GM15510 (cell line): ENCODE data around the gene MARS1.

Experiments
- POLR2A ChIP-seq: IDR thresholded peaks from 3 replicates; pipeline ENCODE4 v1.6.1; 2011; ENCODE audit warnings: borderline replicate concordance; ENCODE audit not compliant: insufficient read length; ENCODE audit errors: extremely low read depth

MARS1 gene

GRCh38 chr12:57498132-57498502 is 10.2 kb downstream of the MARS1 start:
- no peak for TF ChIP-seq POLR2A

GRCh38 chr12:57498571-57498970 is 10.7 kb downstream of the MARS1 start:
- TF ChIP-seq POLR2A, result no peak

- TF ChIP-seq POLR2A, result no peak
Measured at GRCh38 chr12:57500213-57500612, 12.3 kb downstream of the MARS1 start.

- TF ChIP-seq POLR2A, result no peak
Measured at GRCh38 chr12:57511161-57511560, 23.3 kb downstream of the MARS1 start.

GRCh38 chr12:57511588-57512325 is 23.9 kb downstream of the MARS1 start:
- no peak for TF ChIP-seq POLR2A

GRCh38 chr12:57512665-57513064 is 24.8 kb downstream of the MARS1 start:
- no peak for TF ChIP-seq POLR2A

- TF ChIP-seq POLR2A, result no peak
Measured at GRCh38 chr12:57513266-57513665, 25.4 kb downstream of the MARS1 start.

GRCh38 chr12:57514720-57515407 is 27.0 kb downstream of the MARS1 start:
- TF ChIP-seq POLR2A, result no peak

GRCh38 chr12:57515408-57515933 is 27.6 kb downstream of the MARS1 start:
- TF ChIP-seq POLR2A, result no peak

GRCh38 chr12:57515934-57516541 is 28.2 kb downstream of the MARS1 start:
- no peak for TF ChIP-seq POLR2A

- no peak for TF ChIP-seq POLR2A
Measured at GRCh38 chr12:57516617-57517153, 28.8 kb downstream of the MARS1 start.

- TF ChIP-seq POLR2A, result no peak
Measured at GRCh38 chr12:57517187-57517586, 29.3 kb downstream of the MARS1 start.

GRCh38 chr12:57518176-57518919 is 30.5 kb downstream of the MARS1 start:
- no peak for TF ChIP-seq POLR2A

GRCh38 chr12:57518920-57519795 is 31.3 kb downstream of the MARS1 start:
- no peak for TF ChIP-seq POLR2A

GRCh38 chr12:57519796-57520052 is 31.9 kb downstream of the MARS1 start:
- no peak for TF ChIP-seq POLR2A
